Non-pigmented ciliary epithelial cell (primary cell): Measurements from ENCODE around the gene RSPRY1.
A peak's percentile ranks its signal among the peaks of the same experiment; 100 is the strongest.
"Not testable (repeated sequence)": the region's sequence is repeated elsewhere in the genome, so short reads cannot be mapped to it uniquely, and the experiment has no call there.

Experiments used
- DNase-seq: peaks from one replicate; pipeline ENCODE4 v3.0.0-alpha.2; 2010; ENCODE audit warnings: low read depth

RSPRY1 gene

GRCh38 chr16:57186872-57187854, 1.0 kb downstream of the RSPRY1 start:
- DNase-seq = no peak

GRCh38 chr16:57187902-57188710, 2.0 kb downstream of the RSPRY1 start:
- DNase-seq = not testable (repeated sequence)

GRCh38 chr16:57188711-57189002, 2.5 kb downstream of the RSPRY1 start:
- no peak for DNase-seq

- DNase-seq = not testable (repeated sequence)
Observed at GRCh38 chr16:57189527-57189926, 3.4 kb downstream of the RSPRY1 start.

GRCh38 chr16:57190136-57190535, 4.0 kb downstream of the RSPRY1 start:
- DNase-seq = no peak

- DNase-seq = no peak
Observed at GRCh38 chr16:57191056-57191571, 5.0 kb downstream of the RSPRY1 start.

- no peak for DNase-seq
Observed at GRCh38 chr16:57192146-57192545, 6.0 kb downstream of the RSPRY1 start.

- no peak for DNase-seq
Observed at GRCh38 chr16:57192720-57193486, 6.8 kb downstream of the RSPRY1 start.

GRCh38 chr16:57194512-57194911, 8.4 kb downstream of the RSPRY1 start:
- DNase-seq = peak; percentile 87

- DNase-seq = no peak
Observed at GRCh38 chr16:57196286-57196685, 10.2 kb downstream of the RSPRY1 start.

- DNase-seq = no peak
Observed at GRCh38 chr16:57196753-57197152, 10.6 kb downstream of the RSPRY1 start.

- DNase-seq = not testable (repeated sequence)
Observed at GRCh38 chr16:57200321-57200720, 14.2 kb downstream of the RSPRY1 start.

GRCh38 chr16:57200926-57201325, 14.8 kb downstream of the RSPRY1 start:
- not testable (repeated sequence) for DNase-seq

GRCh38 chr16:57202095-57202886, 16.2 kb downstream of the RSPRY1 start:
- DNase-seq = no peak

GRCh38 chr16:57203451-57203850, 17.3 kb downstream of the RSPRY1 start:
- DNase-seq = no peak

- DNase-seq = no peak
Observed at GRCh38 chr16:57204675-57205074, 18.5 kb downstream of the RSPRY1 start.

- no peak for DNase-seq
Observed at GRCh38 chr16:57208926-57209325, 22.8 kb downstream of the RSPRY1 start.

- DNase-seq = no peak
Observed at GRCh38 chr16:57209780-57210179, 23.7 kb downstream of the RSPRY1 start.

- DNase-seq = no peak
Observed at GRCh38 chr16:57213462-57213861, 27.3 kb downstream of the RSPRY1 start.

GRCh38 chr16:57216968-57217367, 30.8 kb downstream of the RSPRY1 start:
- DNase-seq = no peak

- no peak for DNase-seq
Observed at GRCh38 chr16:57223057-57223456, 36.9 kb downstream of the RSPRY1 start.
